HEK293 (cell line): Measurements from ENCODE around the gene ZNF530.

ENCODE experiments used
- GLI2 ChIP-seq: fragments of 450-650 bp; formaldehyde crosslinking; IDR thresholded peaks from 2 replicates; pipeline ENCODE4; 2017; ENCODE audit warnings: missing biosample characterization, missing genetic modification characterization, low read depth, borderline replicate concordance
- SP3 ChIP-seq: fragments of 450-650 bp; formaldehyde crosslinking; IDR thresholded peaks from 2 replicates; pipeline ENCODE4 v1.5.1; 2016; ENCODE audit warnings: missing biosample characterization, missing genetic modification characterization
- ZBTB48 ChIP-seq: fragments of 450-650 bp; formaldehyde crosslinking; IDR thresholded peaks from 2 replicates; pipeline ENCODE4 v1.5.1; 2016; ENCODE audit warnings: missing biosample characterization, missing genetic modification characterization
- ZEB2 ChIP-seq: fragments of 450-650 bp; formaldehyde crosslinking; IDR thresholded peaks from 2 replicates; pipeline ENCODE4 v1.5.1; 2016; ENCODE audit warnings: missing biosample characterization, missing genetic modification characterization
- ZNF10 ChIP-seq: fragments of 450-650 bp; formaldehyde crosslinking; IDR thresholded peaks from 2 replicates; pipeline ENCODE4 v1.5.1; 2017; ENCODE audit warnings: missing biosample characterization, missing genetic modification characterization
- ZNF174 ChIP-seq: fragments of 450-650 bp; formaldehyde crosslinking; IDR thresholded peaks from 2 replicates; pipeline ENCODE4 v1.5.0; 2017; ENCODE audit warnings: missing biosample characterization, mild to moderate bottlenecking, missing genetic modification characterization
- ZNF184 ChIP-seq: fragments of 450-650 bp; IDR thresholded peaks from 2 replicates; pipeline ENCODE4 v1.5.1; 2018; ENCODE audit warnings: missing biosample characterization, mild to moderate bottlenecking, missing genetic modification characterization
- ZNF280C ChIP-seq: fragments of 450-650 bp; formaldehyde crosslinking; IDR thresholded peaks from 2 replicates; pipeline ENCODE4 v1.5.1; 2016; ENCODE audit warnings: missing biosample characterization, missing genetic modification characterization
- ZNF398 ChIP-seq: fragments of 450-650 bp; formaldehyde crosslinking; IDR thresholded peaks from 2 replicates; pipeline ENCODE4 v1.5.1; 2017; ENCODE audit warnings: missing biosample characterization, missing genetic modification characterization
- ZNF416 ChIP-seq: fragments of 450-650 bp; formaldehyde crosslinking; IDR thresholded peaks from 2 replicates; pipeline ENCODE4 v1.5.1; 2016; ENCODE audit warnings: missing biosample characterization, missing genetic modification characterization
- ZNF529 ChIP-seq: fragments of 450-650 bp; formaldehyde crosslinking; IDR thresholded peaks from 2 replicates; pipeline ENCODE4 v1.5.1; 2017; ENCODE audit warnings: missing genetic modification characterization, missing biosample characterization; ENCODE audit not compliant: insufficient replicate concordance
- ZNF549 ChIP-seq: fragments of 450-650 bp; IDR thresholded peaks from 2 replicates; pipeline ENCODE4 v1.5.1; 2018; ENCODE audit warnings: missing biosample characterization, missing genetic modification characterization, mild to moderate bottlenecking, inconsistent platforms, moderate library complexity
- ZNF600 ChIP-seq: fragments of 450-650 bp; formaldehyde crosslinking; IDR thresholded peaks from 2 replicates; pipeline ENCODE4 v1.5.1; 2016; ENCODE audit warnings: missing biosample characterization, missing genetic modification characterization
- ZNF626 ChIP-seq: fragments of 450-650 bp; sonication (Bioruptor Pico); formaldehyde crosslinking; IDR thresholded peaks from 2 replicates; pipeline ENCODE4 v1.5.1; 2018; ENCODE audit warnings: missing biosample characterization, missing genetic modification characterization, inconsistent platforms
- ZNF701 ChIP-seq: fragments of 450-650 bp; formaldehyde crosslinking; IDR thresholded peaks from 2 replicates; pipeline ENCODE4 v1.5.1; 2016; ENCODE audit warnings: missing biosample characterization, missing genetic modification characterization
- ZSCAN30 ChIP-seq: fragments of 450-650 bp; IDR thresholded peaks from 2 replicates; pipeline ENCODE4 v1.5.1; 2018; ENCODE audit warnings: missing biosample characterization, mild to moderate bottlenecking, missing genetic modification characterization, moderate library complexity
- TF ChIP-seq, protein P1 (sequence below): fragments of 450-650 bp; formaldehyde crosslinking; IDR thresholded peaks from 2 replicates; pipeline ENCODE4 v1.5.1; 2016; ENCODE audit warnings: missing biosample characterization, missing genetic modification characterization, borderline replicate concordance
- TF ChIP-seq, protein P2 (sequence below): fragments of 450-650 bp; formaldehyde crosslinking; conservative IDR thresholded peaks from 2 replicates; pipeline ENCODE4 v1.5.1; 2016; ENCODE audit warnings: low read depth, missing biosample characterization, missing genetic modification characterization
- TF ChIP-seq, protein P3 (sequence below): sonication (generic); formaldehyde crosslinking; IDR thresholded peaks from 2 replicates; pipeline ENCODE4 v1.8.1; 2022; ENCODE audit warnings: mild to moderate bottlenecking, moderate library complexity, missing genetic modification reagents
- TF ChIP-seq, protein P4 (sequence below): fragments of 450-650 bp; formaldehyde crosslinking; IDR thresholded peaks from 2 replicates; pipeline ENCODE4 v1.5.1; 2016; ENCODE audit warnings: missing biosample characterization, missing genetic modification characterization, borderline replicate concordance

The ZNF530 gene

GRCh38 chr19:57566396-57567265 lies 33.1 kb upstream of the ZNF530 start (continued):
- TF ChIP-seq, protein P1, sequence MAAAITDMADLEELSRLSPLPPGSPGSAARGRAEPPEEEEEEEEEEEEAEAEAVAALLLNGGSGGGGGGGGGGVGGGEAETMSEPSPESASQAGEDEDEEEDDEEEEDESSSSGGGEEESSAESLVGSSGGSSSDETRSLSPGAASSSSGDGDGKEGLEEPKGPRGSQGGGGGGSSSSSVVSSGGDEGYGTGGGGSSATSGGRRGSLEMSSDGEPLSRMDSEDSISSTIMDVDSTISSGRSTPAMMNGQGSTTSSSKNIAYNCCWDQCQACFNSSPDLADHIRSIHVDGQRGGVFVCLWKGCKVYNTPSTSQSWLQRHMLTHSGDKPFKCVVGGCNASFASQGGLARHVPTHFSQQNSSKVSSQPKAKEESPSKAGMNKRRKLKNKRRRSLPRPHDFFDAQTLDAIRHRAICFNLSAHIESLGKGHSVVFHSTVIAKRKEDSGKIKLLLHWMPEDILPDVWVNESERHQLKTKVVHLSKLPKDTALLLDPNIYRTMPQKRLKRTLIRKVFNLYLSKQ (tag by site-specific recombination) = no peak
- TF ChIP-seq ZNF416 (tag by site-specific recombination) (peak; percentile 73; the same call in 1 of the 2 replicates), ZNF626 (peak; percentile 99), ZNF529 (tag by site-specific recombination) (peak; percentile 69), GLI2 (tag by site-specific recombination) (no peak), ZNF398 (tag by site-specific recombination) (no peak), ZNF701 (tag by site-specific recombination) (no peak), ZNF174 (0 out of 2 replicates have a peak, but pooled peaks have one; percentile 30), ZNF10 (tag by site-specific recombination) (no peak), ZEB2 (tag by site-specific recombination) (no peak), ZBTB48 (tag by site-specific recombination) (no peak), SP3 (tag by site-specific recombination) (peak; percentile 16; the same call in 1 of the 2 replicates), ZNF280C (tag by site-specific recombination) (no peak), ZNF549 (peak; percentile 47; the same call in 1 of the 2 replicates), ZSCAN30 (tag by site-specific recombination) (peak; percentile 51; the same call in 1 of the 2 replicates), ZNF184 (tag by site-specific recombination) (peak; percentile 35; the same call in 1 of the 2 replicates), ZNF600 (no peak)
- TF ChIP-seq, protein P2, sequence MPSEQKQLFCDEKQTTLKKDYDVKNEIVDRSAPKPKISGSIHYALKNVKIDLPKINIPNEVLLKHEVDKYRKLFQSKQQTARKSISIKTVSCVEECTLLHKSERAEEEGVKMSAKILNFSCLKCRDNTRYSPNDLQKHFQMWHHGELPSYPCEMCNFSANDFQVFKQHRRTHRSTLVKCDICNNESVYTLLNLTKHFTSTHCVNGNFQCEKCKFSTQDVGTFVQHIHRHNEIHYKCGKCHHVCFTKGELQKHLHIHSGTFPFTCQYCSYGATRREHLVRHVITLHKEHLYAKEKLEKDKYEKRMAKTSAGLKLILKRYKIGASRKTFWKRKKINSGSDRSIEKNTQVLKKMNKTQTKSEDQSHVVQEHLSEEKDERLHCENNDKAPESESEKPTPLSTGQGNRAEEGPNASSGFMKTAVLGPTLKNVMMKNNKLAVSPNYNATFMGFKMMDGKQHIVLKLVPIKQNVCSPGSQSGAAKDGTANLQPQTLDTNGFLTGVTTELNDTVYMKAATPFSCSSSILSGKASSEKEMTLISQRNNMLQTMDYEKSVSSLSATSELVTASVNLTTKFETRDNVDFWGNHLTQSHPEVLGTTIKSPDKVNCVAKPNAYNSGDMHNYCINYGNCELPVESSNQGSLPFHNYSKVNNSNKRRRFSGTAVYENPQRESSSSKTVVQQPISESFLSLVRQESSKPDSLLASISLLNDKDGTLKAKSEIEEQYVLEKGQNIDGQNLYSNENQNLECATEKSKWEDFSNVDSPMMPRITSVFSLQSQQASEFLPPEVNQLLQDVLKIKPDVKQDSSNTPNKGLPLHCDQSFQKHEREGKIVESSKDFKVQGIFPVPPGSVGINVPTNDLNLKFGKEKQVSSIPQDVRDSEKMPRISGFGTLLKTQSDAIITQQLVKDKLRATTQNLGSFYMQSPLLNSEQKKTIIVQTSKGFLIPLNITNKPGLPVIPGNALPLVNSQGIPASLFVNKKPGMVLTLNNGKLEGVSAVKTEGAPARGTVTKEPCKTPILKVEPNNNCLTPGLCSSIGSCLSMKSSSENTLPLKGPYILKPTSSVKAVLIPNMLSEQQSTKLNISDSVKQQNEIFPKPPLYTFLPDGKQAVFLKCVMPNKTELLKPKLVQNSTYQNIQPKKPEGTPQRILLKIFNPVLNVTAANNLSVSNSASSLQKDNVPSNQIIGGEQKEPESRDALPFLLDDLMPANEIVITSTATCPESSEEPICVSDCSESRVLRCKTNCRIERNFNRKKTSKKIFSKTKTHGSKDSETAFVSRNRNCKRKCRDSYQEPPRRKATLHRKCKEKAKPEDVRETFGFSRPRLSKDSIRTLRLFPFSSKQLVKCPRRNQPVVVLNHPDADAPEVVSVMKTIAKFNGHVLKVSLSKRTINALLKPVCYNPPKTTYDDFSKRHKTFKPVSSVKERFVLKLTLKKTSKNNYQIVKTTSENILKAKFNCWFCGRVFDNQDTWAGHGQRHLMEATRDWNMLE (tag by site-specific recombination) = peak; percentile 86
- TF ChIP-seq, protein P3, sequence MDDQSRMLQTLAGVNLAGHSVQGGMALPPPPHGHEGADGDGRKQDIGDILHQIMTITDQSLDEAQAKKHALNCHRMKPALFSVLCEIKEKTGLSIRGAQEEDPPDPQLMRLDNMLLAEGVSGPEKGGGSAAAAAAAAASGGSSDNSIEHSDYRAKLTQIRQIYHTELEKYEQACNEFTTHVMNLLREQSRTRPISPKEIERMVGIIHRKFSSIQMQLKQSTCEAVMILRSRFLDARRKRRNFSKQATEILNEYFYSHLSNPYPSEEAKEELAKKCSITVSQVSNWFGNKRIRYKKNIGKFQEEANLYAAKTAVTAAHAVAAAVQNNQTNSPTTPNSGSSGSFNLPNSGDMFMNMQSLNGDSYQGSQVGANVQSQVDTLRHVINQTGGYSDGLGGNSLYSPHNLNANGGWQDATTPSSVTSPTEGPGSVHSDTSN (CRISPR knock-in tag) = no peak
- TF ChIP-seq, protein P4, sequence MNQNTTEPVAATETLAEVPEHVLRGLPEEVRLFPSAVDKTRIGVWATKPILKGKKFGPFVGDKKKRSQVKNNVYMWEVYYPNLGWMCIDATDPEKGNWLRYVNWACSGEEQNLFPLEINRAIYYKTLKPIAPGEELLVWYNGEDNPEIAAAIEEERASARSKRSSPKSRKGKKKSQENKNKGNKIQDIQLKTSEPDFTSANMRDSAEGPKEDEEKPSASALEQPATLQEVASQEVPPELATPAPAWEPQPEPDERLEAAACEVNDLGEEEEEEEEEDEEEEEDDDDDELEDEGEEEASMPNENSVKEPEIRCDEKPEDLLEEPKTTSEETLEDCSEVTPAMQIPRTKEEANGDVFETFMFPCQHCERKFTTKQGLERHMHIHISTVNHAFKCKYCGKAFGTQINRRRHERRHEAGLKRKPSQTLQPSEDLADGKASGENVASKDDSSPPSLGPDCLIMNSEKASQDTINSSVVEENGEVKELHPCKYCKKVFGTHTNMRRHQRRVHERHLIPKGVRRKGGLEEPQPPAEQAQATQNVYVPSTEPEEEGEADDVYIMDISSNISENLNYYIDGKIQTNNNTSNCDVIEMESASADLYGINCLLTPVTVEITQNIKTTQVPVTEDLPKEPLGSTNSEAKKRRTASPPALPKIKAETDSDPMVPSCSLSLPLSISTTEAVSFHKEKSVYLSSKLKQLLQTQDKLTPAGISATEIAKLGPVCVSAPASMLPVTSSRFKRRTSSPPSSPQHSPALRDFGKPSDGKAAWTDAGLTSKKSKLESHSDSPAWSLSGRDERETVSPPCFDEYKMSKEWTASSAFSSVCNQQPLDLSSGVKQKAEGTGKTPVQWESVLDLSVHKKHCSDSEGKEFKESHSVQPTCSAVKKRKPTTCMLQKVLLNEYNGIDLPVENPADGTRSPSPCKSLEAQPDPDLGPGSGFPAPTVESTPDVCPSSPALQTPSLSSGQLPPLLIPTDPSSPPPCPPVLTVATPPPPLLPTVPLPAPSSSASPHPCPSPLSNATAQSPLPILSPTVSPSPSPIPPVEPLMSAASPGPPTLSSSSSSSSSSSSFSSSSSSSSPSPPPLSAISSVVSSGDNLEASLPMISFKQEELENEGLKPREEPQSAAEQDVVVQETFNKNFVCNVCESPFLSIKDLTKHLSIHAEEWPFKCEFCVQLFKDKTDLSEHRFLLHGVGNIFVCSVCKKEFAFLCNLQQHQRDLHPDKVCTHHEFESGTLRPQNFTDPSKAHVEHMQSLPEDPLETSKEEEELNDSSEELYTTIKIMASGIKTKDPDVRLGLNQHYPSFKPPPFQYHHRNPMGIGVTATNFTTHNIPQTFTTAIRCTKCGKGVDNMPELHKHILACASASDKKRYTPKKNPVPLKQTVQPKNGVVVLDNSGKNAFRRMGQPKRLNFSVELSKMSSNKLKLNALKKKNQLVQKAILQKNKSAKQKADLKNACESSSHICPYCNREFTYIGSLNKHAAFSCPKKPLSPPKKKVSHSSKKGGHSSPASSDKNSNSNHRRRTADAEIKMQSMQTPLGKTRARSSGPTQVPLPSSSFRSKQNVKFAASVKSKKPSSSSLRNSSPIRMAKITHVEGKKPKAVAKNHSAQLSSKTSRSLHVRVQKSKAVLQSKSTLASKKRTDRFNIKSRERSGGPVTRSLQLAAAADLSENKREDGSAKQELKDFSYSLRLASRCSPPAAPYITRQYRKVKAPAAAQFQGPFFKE (tag by site-specific recombination) = no peak
